Fibroblast of villous mesenchyme (primary cell): Measurements from ENCODE around the gene ATOH8. TPM values are rescaled to one million over a fixed set of nuclear protein-coding genes. Genes with fewer than 3 reads are reported as not detected.
A peak's percentile ranks its signal among the peaks of the same experiment; 100 is the strongest.
"Not testable (repeated sequence)": the region's sequence is repeated elsewhere in the genome, so short reads cannot be mapped to it uniquely, and the experiment has no call there.

ENCODE experiments used
- DNase-seq: peaks from one replicate; pipeline ENCODE4 v3.0.0-alpha.2; 2010; ENCODE audit warnings: low read depth
- H3K4me3 ChIP-seq: 2 replicates; pipeline ENCODE4 v1.5.1; 2011; ENCODE audit warnings: low read depth, mild to moderate bottlenecking, low read length
- small RNA-seq: library from RNA; depleted of rRNA; stranded (forward); fragments of <200 nt; gene quantifications from one replicate; pipeline ENCODE3, GENCODE V24; 2012
- total RNA-seq: library from RNA; depleted of rRNA; stranded (reverse); fragments of >200 nt; gene quantifications from 2 replicates; pipeline ENCODE4 v1.2.3, GENCODE V29; 2012
- TF ChIP-seq, protein P1 (sequence below): IDR thresholded peaks from 2 replicates; pipeline ENCODE4 v1.5.1; 2012; ENCODE audit warnings: low read depth, mild to moderate bottlenecking, low read length; ENCODE audit not compliant: insufficient read depth

Gene ATOH8
- total RNA-seq, 1 donor, result 9.1 TPM

DNA sequence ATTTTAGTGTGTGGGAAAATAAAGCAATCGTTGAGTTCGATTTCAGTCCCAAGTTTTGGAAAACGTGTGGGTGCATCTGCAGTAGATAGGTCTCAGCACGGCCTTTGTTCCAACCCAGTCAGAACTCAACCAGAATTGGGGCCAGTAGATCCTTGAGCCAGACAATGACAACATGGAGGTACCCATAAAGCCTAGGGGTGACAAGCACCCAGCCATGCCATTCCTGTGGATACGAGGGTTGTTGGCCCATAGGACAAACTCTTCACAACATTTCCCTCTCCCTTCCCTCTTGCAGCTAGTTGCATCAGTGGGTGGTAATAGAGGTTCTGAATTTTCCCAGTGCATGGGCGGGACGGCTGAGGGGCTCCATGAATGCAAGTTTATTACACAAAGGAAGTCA, 74.9 kb downstream of the ATOH8 start:
- TF ChIP-seq, protein P1, sequence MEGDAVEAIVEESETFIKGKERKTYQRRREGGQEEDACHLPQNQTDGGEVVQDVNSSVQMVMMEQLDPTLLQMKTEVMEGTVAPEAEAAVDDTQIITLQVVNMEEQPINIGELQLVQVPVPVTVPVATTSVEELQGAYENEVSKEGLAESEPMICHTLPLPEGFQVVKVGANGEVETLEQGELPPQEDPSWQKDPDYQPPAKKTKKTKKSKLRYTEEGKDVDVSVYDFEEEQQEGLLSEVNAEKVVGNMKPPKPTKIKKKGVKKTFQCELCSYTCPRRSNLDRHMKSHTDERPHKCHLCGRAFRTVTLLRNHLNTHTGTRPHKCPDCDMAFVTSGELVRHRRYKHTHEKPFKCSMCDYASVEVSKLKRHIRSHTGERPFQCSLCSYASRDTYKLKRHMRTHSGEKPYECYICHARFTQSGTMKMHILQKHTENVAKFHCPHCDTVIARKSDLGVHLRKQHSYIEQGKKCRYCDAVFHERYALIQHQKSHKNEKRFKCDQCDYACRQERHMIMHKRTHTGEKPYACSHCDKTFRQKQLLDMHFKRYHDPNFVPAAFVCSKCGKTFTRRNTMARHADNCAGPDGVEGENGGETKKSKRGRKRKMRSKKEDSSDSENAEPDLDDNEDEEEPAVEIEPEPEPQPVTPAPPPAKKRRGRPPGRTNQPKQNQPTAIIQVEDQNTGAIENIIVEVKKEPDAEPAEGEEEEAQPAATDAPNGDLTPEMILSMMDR, result no peak
- no peak overlapping the region for H3K4me3 ChIP-seq
- no peak for DNase-seq

DNA sequence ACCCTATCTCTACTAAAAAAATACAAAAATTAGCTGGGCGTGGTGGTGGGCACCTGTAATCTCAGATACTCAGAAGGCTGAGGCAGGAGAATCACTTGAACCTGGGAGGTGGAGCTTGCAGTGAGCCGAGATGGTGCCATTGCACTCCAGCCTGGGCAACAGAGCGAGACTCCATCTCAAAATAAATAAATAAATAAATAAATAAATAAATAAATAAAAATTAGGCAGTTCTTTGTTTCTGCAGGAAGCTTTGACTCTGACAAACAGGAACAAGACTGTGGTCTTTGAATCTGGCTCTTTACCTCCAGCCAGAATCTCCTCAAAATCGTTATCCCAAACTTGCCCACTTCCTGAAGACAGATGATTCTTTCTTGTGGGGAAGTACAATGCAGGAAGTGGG, 75.6 kb downstream of the ATOH8 start:
- not testable (repeated sequence) for H3K4me3 ChIP-seq, DNase-seq

DNA sequence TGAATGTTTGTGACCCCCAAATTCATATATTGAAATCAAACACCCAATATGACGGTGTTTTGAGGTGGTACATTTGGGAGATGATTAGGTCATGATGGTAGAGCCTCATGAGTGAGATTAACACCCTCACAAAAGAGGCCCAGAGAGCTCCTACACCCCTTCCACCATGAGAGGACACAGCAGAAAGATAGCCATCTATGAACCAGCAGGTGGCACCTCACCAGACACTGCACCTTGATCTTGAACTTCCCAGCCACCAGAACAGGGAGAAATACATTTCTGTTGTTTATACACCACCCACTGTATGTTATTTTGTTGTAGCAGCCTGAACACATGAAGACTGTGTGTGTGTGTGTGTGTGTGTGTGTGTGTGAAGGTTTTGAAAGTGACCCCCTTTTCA, 76.9 kb downstream of the ATOH8 start:
- TF ChIP-seq, protein P1, result no peak

DNA sequence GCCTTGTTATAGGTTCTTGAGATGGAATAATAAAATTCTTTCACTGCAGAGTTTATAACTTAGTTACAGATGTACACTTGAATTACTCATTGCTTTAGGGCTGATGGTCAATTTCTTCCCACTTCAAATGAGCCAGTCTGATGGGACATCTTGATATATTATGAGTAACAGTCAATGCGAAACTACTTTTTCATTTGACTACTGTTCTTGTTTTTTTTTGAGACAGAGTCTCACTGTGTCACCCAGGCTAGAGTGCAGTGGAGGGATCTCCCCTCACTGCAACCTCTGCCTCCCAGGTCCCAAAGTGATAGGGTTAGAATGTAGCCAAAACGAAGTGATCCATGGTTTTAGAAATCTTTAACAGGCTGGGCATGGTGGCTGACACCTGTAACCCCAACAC, 77.9 kb downstream of the ATOH8 start:
- H3K4me3 ChIP-seq, result no peak overlapping the region
- TF ChIP-seq, protein P1, result no peak
- no peak for DNase-seq

More for the DNA sequence above, 76.9 kb downstream of the ATOH8 start:
- H3K4me3 ChIP-seq, result no peak overlapping the region
- DNase-seq, result no peak

DNA sequence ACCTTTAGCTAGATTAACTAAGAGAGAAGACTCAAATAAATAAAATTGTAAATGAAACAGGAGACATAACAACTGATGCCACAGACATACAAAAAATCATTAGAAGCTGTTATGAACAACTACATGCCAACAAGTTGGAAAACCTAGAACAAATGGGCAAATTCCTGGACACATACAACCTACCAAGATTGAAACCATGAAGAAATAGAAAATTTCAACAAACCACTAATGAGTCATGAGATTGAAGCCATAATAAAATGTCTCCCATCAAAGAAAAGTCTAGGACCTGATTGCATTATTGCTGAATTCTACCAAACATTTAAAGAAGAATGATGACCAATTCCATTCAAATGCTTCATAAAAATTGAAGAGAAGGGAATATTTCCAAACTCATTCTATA, 80.7 kb downstream of the ATOH8 start:
- DNase-seq, result no peak
- TF ChIP-seq, protein P1, result no peak
- H3K4me3 ChIP-seq, result no peak overlapping the region

Small RNA genes within 50 kb of the gene (small RNA-seq; reads per million reads assigned to genes)
- gene MIR6071, result not detected
- gene RN7SKP83, result not detected
- gene RNU1-38P, result 1.9 reads per million, percentile 48 among the genes with 10 or more reads in this experiment

Other genes starting within 250 kb of the ATOH8 start
- 113 and 124 TPM in 2 replicates for gene MAT2A, start 214.8 kb upstream of the ATOH8 start, total RNA-seq
- 35.8 and 51.4 TPM in 2 replicates for gene GGCX, start 192.5 kb upstream of the ATOH8 start, total RNA-seq
- 2.2 and 3.5 TPM in 2 replicates for gene VAMP8, start 176.4 kb upstream of the ATOH8 start, total RNA-seq
- 18.1 and 22.9 TPM in 2 replicates for gene VAMP5, start 169.6 kb upstream of the ATOH8 start, total RNA-seq
- 130 and 221 TPM in 2 replicates for gene RNF181, start 158.2 kb upstream of the ATOH8 start, total RNA-seq
- gene TMEM150A, start 151.3 kb upstream of the ATOH8 start, total RNA-seq, result 8.6 and 10.6 TPM in 2 replicates
- gene C2orf68, start 141.9 kb upstream of the ATOH8 start, total RNA-seq, result 16.4 and 26.8 TPM in 2 replicates
- gene USP39, start 137.8 kb upstream of the ATOH8 start, total RNA-seq, result 39.6 and 41.9 TPM in 2 replicates
- gene SFTPB, start 85.8 kb upstream of the ATOH8 start, total RNA-seq, result not detected in 2 replicates
- not detected in 2 replicates for gene GNLY, start 59.6 kb upstream of the ATOH8 start, total RNA-seq
- 25.8 and 27.6 TPM in 2 replicates for gene ST3GAL5, start 135.0 kb downstream of the ATOH8 start, total RNA-seq